Keratinocyte (primary cell): ENCODE results near the gene TCEANC2.
"Not testable (repeated sequence)": the region's sequence is repeated elsewhere in the genome, so short reads cannot be mapped to it uniquely, and the experiment has no call there.

ENCODE experiments used
- EZH2 ChIP-seq: IDR thresholded peaks from one replicate; pipeline ENCODE4 v1.6.1; 2012; ENCODE audit warnings: inconsistent platforms, mild to moderate bottlenecking, low read length, moderate library complexity
- TF ChIP-seq, protein P1 (sequence below), 3 experiments: IDR thresholded peaks in 1 of 3; conservative IDR thresholded peaks in 1 of 3; optimal IDR thresholded peaks in 1 of 3; 2 replicates in 2 of 3; 3 replicates in 1 of 3; pipeline versions ENCODE3 to v1.5.1; 2011; ENCODE audit warnings: low read length in 3 of 3, mild to moderate bottlenecking in 3 of 3, moderate library complexity in 2 of 3, control low read depth in 1 of 3, inconsistent platforms in 1 of 3; ENCODE audit not compliant: insufficient read depth in 2 of 3; ENCODE audit errors: extremely low read depth in 1 of 3

DNA sequence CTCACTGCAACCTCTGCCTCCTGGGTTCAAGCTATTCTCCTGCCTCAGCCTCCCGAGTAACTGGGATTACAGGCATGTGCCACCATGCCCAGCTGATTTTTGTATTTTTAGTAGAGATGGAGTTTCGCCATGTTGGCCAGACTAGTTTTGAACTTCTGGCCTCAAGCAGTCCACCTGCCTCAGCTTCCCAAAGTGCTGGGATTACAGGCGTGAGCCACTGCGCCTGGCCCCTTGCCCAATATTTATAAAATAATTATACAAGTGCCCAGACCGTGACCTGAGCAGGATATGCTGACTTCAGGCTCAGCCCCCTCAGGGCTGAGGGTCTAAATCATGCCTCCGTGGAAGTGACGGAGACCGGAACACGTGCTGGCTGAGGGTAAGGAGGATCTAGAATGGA, 51.2 kb downstream of the TCEANC2 start:
- not testable (repeated sequence) for TF ChIP-seq EZH2
- TF ChIP-seq, protein P1, sequence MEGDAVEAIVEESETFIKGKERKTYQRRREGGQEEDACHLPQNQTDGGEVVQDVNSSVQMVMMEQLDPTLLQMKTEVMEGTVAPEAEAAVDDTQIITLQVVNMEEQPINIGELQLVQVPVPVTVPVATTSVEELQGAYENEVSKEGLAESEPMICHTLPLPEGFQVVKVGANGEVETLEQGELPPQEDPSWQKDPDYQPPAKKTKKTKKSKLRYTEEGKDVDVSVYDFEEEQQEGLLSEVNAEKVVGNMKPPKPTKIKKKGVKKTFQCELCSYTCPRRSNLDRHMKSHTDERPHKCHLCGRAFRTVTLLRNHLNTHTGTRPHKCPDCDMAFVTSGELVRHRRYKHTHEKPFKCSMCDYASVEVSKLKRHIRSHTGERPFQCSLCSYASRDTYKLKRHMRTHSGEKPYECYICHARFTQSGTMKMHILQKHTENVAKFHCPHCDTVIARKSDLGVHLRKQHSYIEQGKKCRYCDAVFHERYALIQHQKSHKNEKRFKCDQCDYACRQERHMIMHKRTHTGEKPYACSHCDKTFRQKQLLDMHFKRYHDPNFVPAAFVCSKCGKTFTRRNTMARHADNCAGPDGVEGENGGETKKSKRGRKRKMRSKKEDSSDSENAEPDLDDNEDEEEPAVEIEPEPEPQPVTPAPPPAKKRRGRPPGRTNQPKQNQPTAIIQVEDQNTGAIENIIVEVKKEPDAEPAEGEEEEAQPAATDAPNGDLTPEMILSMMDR (optimal IDR thresholded peaks at IDR 0.05 in 1 of 3, IDR thresholded peaks at IDR 0.05 in 1 of 3, conservative IDR thresholded peaks at IDR 0.05 in 1 of 3; ENCODE audit: extremely low read depth in 1 of 3, insufficient read depth in 2 of 3, low read length in 3 of 3): not testable (repeated sequence)
